ENCODE measurements around the gene CAMK4. TPM values are rescaled to one million over a fixed set of nuclear protein-coding genes. Genes with fewer than 3 reads are reported as not detected.

Gene CAMK4
- total RNA-seq, 1 donor from 2014 or later, result 4.7 TPM

GRCh38 chr5:111268300-111268699 lies 44.1 kb downstream of the CAMK4 start:
- H3K27me3 ChIP-seq (ENCODE audit: control insufficient read depth in 3 of 3, insufficient read depth in 3 of 3, low read length in 3 of 3), result no peaks in the 10 kb centered on the region
- H3K36me3 ChIP-seq (ENCODE audit: control insufficient read depth in 3 of 3, insufficient read depth in 3 of 3, low read length in 3 of 3), result no peaks in the 10 kb centered on the region
- H3K4me1 ChIP-seq (ENCODE audit: control insufficient read depth in 3 of 3, insufficient read depth in 3 of 3, low read length in 3 of 3), result no peaks in the 10 kb centered on the region
- no peak overlapping the region for H3K9ac ChIP-seq (ENCODE audit: low read depth in 1 of 3, low read length in 3 of 3)
- no peak overlapping the region for H3K27ac ChIP-seq (ENCODE audit: low read depth, low read length)
- H3K9me3 ChIP-seq (ENCODE audit: control insufficient read depth in 3 of 3, low read length in 3 of 3), result no peaks in the 10 kb centered on the region
- H3K4me3 ChIP-seq (ENCODE audit: low read length in 3 of 3), result no peak overlapping the region

- no peak overlapping the region for H3K27ac ChIP-seq (ENCODE audit: low read depth, low read length)
- H3K4me1 ChIP-seq (ENCODE audit: control insufficient read depth in 3 of 3, insufficient read depth in 3 of 3, low read length in 3 of 3), result no peaks in the 10 kb centered on the region
- H3K9me3 ChIP-seq (ENCODE audit: control insufficient read depth in 3 of 3, low read length in 3 of 3), result no peaks in the 10 kb centered on the region
- H3K27me3 ChIP-seq (ENCODE audit: control insufficient read depth in 3 of 3, insufficient read depth in 3 of 3, low read length in 3 of 3), result no peaks in the 10 kb centered on the region
- H3K4me3 ChIP-seq (ENCODE audit: low read length in 3 of 3), result no peak overlapping the region
- no peaks in the 10 kb centered on the region for H3K36me3 ChIP-seq (ENCODE audit: control insufficient read depth in 3 of 3, insufficient read depth in 3 of 3, low read length in 3 of 3)
- no peak overlapping the region for H3K9ac ChIP-seq (ENCODE audit: low read depth in 1 of 3, low read length in 3 of 3)
Observed at GRCh38 chr5:111271885-111272284, 47.7 kb downstream of the CAMK4 start.

GRCh38 chr5:111277061-111277460 lies 52.9 kb downstream of the CAMK4 start:
- Histone ChIP-seq H3K9ac (ENCODE audit: low read depth in 1 of 3, low read length in 3 of 3) (no peak overlapping the region), H3K36me3 (ENCODE audit: control insufficient read depth in 3 of 3, insufficient read depth in 3 of 3, low read length in 3 of 3) (no peaks in the 10 kb centered on the region), H3K27ac (ENCODE audit: low read depth, low read length) (no peak overlapping the region), H3K4me3 (ENCODE audit: low read length in 3 of 3) (no peak overlapping the region), H3K4me1 (ENCODE audit: control insufficient read depth in 3 of 3, insufficient read depth in 3 of 3, low read length in 3 of 3) (no peaks in the 10 kb centered on the region), H3K9me3 (ENCODE audit: control insufficient read depth in 3 of 3, low read length in 3 of 3) (no peaks in the 10 kb centered on the region), H3K27me3 (ENCODE audit: control insufficient read depth in 3 of 3, insufficient read depth in 3 of 3, low read length in 3 of 3) (no peaks in the 10 kb centered on the region)

GRCh38 chr5:111278858-111279504 lies 54.8 kb downstream of the CAMK4 start:
- H3K27ac ChIP-seq (ENCODE audit: low read depth, low read length), result no peak overlapping the region
- H3K9me3 ChIP-seq (ENCODE audit: control insufficient read depth in 3 of 3, low read length in 3 of 3), result no peaks in the 10 kb centered on the region
- no peaks in the 10 kb centered on the region for H3K27me3 ChIP-seq (ENCODE audit: control insufficient read depth in 3 of 3, insufficient read depth in 3 of 3, low read length in 3 of 3)
- H3K9ac ChIP-seq (ENCODE audit: low read depth in 1 of 3, low read length in 3 of 3), result no peak overlapping the region
- H3K36me3 ChIP-seq (ENCODE audit: control insufficient read depth in 3 of 3, insufficient read depth in 3 of 3, low read length in 3 of 3), result no peaks in the 10 kb centered on the region
- H3K4me1 ChIP-seq (ENCODE audit: control insufficient read depth in 3 of 3, insufficient read depth in 3 of 3, low read length in 3 of 3), result no peaks in the 10 kb centered on the region
- H3K4me3 ChIP-seq (ENCODE audit: low read length in 3 of 3), result no peak overlapping the region

- Histone ChIP-seq H3K9me3 (ENCODE audit: control insufficient read depth in 3 of 3, low read length in 3 of 3) (no peaks in the 10 kb centered on the region), H3K27ac (ENCODE audit: low read depth, low read length) (no peak overlapping the region), H3K4me1 (ENCODE audit: control insufficient read depth in 3 of 3, insufficient read depth in 3 of 3, low read length in 3 of 3) (no peaks in the 10 kb centered on the region), H3K27me3 (ENCODE audit: control insufficient read depth in 3 of 3, insufficient read depth in 3 of 3, low read length in 3 of 3) (no peaks in the 10 kb centered on the region), H3K4me3 (ENCODE audit: low read length in 3 of 3) (no peak overlapping the region), H3K9ac (ENCODE audit: low read depth in 1 of 3, low read length in 3 of 3) (no peak overlapping the region), H3K36me3 (ENCODE audit: control insufficient read depth in 3 of 3, insufficient read depth in 3 of 3, low read length in 3 of 3) (no peaks in the 10 kb centered on the region)
Observed at GRCh38 chr5:111280282-111280951, 56.2 kb downstream of the CAMK4 start.

GRCh38 chr5:111282798-111283197 lies 58.6 kb downstream of the CAMK4 start:
- no peak overlapping the region for H3K9ac ChIP-seq (ENCODE audit: low read depth in 1 of 3, low read length in 3 of 3)
- no peaks in the 10 kb centered on the region for H3K36me3 ChIP-seq (ENCODE audit: control insufficient read depth in 3 of 3, insufficient read depth in 3 of 3, low read length in 3 of 3)
- no peaks in the 10 kb centered on the region for H3K4me1 ChIP-seq (ENCODE audit: control insufficient read depth in 3 of 3, insufficient read depth in 3 of 3, low read length in 3 of 3)
- H3K27ac ChIP-seq (ENCODE audit: low read depth, low read length), result no peak overlapping the region
- H3K27me3 ChIP-seq (ENCODE audit: control insufficient read depth in 3 of 3, insufficient read depth in 3 of 3, low read length in 3 of 3), result no peaks in the 10 kb centered on the region
- H3K9me3 ChIP-seq (ENCODE audit: control insufficient read depth in 3 of 3, low read length in 3 of 3), result no peaks in the 10 kb centered on the region
- H3K4me3 ChIP-seq (ENCODE audit: low read length in 3 of 3), result no peak overlapping the region

GRCh38 chr5:111284825-111285224 lies 60.6 kb downstream of the CAMK4 start:
- Histone ChIP-seq H3K4me1 (ENCODE audit: control insufficient read depth in 3 of 3, insufficient read depth in 3 of 3, low read length in 3 of 3) (no peaks in the 10 kb centered on the region), H3K27me3 (ENCODE audit: control insufficient read depth in 3 of 3, insufficient read depth in 3 of 3, low read length in 3 of 3) (no peaks in the 10 kb centered on the region), H3K4me3 (ENCODE audit: low read length in 3 of 3) (no peak overlapping the region), H3K9me3 (ENCODE audit: control insufficient read depth in 3 of 3, low read length in 3 of 3) (no peaks in the 10 kb centered on the region), H3K9ac (ENCODE audit: low read depth in 1 of 3, low read length in 3 of 3) (no peak overlapping the region), H3K27ac (ENCODE audit: low read depth, low read length) (no peak overlapping the region), H3K36me3 (ENCODE audit: control insufficient read depth in 3 of 3, insufficient read depth in 3 of 3, low read length in 3 of 3) (no peaks in the 10 kb centered on the region)

- Histone ChIP-seq H3K27me3 (ENCODE audit: control insufficient read depth in 3 of 3, insufficient read depth in 3 of 3, low read length in 3 of 3) (no peaks in the 10 kb centered on the region), H3K4me1 (ENCODE audit: control insufficient read depth in 3 of 3, insufficient read depth in 3 of 3, low read length in 3 of 3) (no peaks in the 10 kb centered on the region), H3K4me3 (ENCODE audit: low read length in 3 of 3) (no peak overlapping the region), H3K36me3 (ENCODE audit: control insufficient read depth in 3 of 3, insufficient read depth in 3 of 3, low read length in 3 of 3) (no peaks in the 10 kb centered on the region), H3K27ac (ENCODE audit: low read depth, low read length) (no peak overlapping the region), H3K9ac (ENCODE audit: low read depth in 1 of 3, low read length in 3 of 3) (no peak overlapping the region), H3K9me3 (ENCODE audit: control insufficient read depth in 3 of 3, low read length in 3 of 3) (peaks cover 0 to 2% (median 0%) of the 10 kb centered on the region in 3 donors)
Observed at GRCh38 chr5:111294551-111294950, 70.4 kb downstream of the CAMK4 start.

GRCh38 chr5:111295649-111296048 lies 71.5 kb downstream of the CAMK4 start:
- H3K9ac ChIP-seq (ENCODE audit: low read depth in 1 of 3, low read length in 3 of 3), result no peak overlapping the region
- H3K27me3 ChIP-seq (ENCODE audit: control insufficient read depth in 3 of 3, insufficient read depth in 3 of 3, low read length in 3 of 3), result no peaks in the 10 kb centered on the region
- H3K9me3 ChIP-seq (ENCODE audit: control insufficient read depth in 3 of 3, low read length in 3 of 3), result peaks cover 0 to 2% (median 0%) of the 10 kb centered on the region in 3 donors
- H3K4me1 ChIP-seq (ENCODE audit: control insufficient read depth in 3 of 3, insufficient read depth in 3 of 3, low read length in 3 of 3), result no peaks in the 10 kb centered on the region
- H3K27ac ChIP-seq (ENCODE audit: low read depth, low read length), result no peak overlapping the region
- H3K4me3 ChIP-seq (ENCODE audit: low read length in 3 of 3), result no peak overlapping the region
- no peaks in the 10 kb centered on the region for H3K36me3 ChIP-seq (ENCODE audit: control insufficient read depth in 3 of 3, insufficient read depth in 3 of 3, low read length in 3 of 3)

GRCh38 chr5:111296570-111296969 lies 72.4 kb downstream of the CAMK4 start:
- Histone ChIP-seq H3K36me3 (ENCODE audit: control insufficient read depth in 3 of 3, insufficient read depth in 3 of 3, low read length in 3 of 3) (no peaks in the 10 kb centered on the region), H3K27ac (ENCODE audit: low read depth, low read length) (no peak overlapping the region), H3K9ac (ENCODE audit: low read depth in 1 of 3, low read length in 3 of 3) (no peak overlapping the region), H3K27me3 (ENCODE audit: control insufficient read depth in 3 of 3, insufficient read depth in 3 of 3, low read length in 3 of 3) (no peaks in the 10 kb centered on the region), H3K9me3 (ENCODE audit: control insufficient read depth in 3 of 3, low read length in 3 of 3) (peaks cover 0 to 2% (median 0%) of the 10 kb centered on the region in 3 donors), H3K4me1 (ENCODE audit: control insufficient read depth in 3 of 3, insufficient read depth in 3 of 3, low read length in 3 of 3) (no peaks in the 10 kb centered on the region), H3K4me3 (ENCODE audit: low read length in 3 of 3) (no peak overlapping the region)

Data from skeletal muscle tissue (tissue), 4 donors.